Keratinocyte (primary cell): ENCODE results near the gene AP5Z1.

ENCODE experiments used
- CTCF ChIP-seq, 3 experiments: IDR thresholded peaks in 1 of 3; conservative IDR thresholded peaks in 1 of 3; optimal IDR thresholded peaks in 1 of 3; 2 replicates in 2 of 3; 3 replicates in 1 of 3; pipeline versions ENCODE3 to v1.5.1; 2011; ENCODE audit warnings: low read length in 3 of 3, mild to moderate bottlenecking in 3 of 3, moderate library complexity in 2 of 3, control low read depth in 1 of 3, inconsistent platforms in 1 of 3; ENCODE audit not compliant: insufficient read depth in 2 of 3; ENCODE audit errors: extremely low read depth in 1 of 3
- EZH2 ChIP-seq: IDR thresholded peaks from one replicate; pipeline ENCODE4 v1.6.1; 2012; ENCODE audit warnings: inconsistent platforms, mild to moderate bottlenecking, low read length, moderate library complexity

- TF ChIP-seq CTCF (optimal IDR thresholded peaks at IDR 0.05 in 1 of 3, IDR thresholded peaks at IDR 0.05 in 1 of 3, conservative IDR thresholded peaks at IDR 0.05 in 1 of 3; ENCODE audit: extremely low read depth in 1 of 3, insufficient read depth in 2 of 3, low read length in 3 of 3) (no peak), EZH2 (no peak)
These were observed 31.7 kb downstream of the AP5Z1 start for GRCh38 chr7:4806983-4807597.
